ENCODE results near the gene NRG2. TPM values are rescaled to one million over a fixed set of nuclear protein-coding genes. Genes with fewer than 3 reads are reported as not detected.
A peak's percentile ranks its signal among the peaks of the same experiment; 100 is the strongest.

Gene NRG2
- polyA plus RNA-seq, 1 donor = 0.88 TPM

DNA sequence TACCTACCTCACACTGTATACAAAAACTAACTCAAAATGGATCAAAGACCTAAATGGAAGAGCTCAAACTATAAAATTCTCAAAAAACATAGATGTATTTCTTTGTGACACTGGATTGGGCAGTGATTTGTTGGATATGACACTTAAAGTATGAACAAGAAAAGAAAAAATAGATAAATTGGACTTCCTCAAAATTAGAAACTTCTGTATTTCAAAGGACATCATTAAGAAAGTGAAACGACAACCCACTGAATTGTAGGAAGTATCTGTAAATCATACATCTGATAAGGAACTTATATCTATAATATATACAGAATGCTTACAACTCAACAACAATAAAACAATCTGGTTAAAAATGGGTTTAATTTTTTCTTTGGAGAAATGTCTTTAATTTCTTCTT lies 96.7 kb downstream of the NRG2 start:
- DNase-seq = no peak

DNA sequence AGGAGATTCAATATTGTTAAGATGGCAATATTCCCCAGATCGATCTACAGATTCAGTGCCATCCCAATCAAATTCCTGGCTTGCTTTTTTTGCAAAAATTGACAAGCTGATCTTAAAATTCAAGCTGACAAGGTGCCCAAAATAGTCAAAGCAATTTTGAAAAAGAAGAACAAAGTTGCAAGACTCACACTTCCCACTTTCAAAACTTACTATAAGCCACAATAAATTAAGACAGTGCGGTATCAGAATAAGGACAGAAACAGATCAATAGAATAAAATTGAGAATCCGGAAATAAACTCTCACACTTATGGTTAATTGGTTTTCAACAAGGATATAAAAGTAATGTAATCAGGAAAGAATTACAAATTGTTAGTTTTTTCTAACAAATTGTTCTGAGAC lies 97.1 kb downstream of the NRG2 start:
- DNase-seq = no peak

DNA sequence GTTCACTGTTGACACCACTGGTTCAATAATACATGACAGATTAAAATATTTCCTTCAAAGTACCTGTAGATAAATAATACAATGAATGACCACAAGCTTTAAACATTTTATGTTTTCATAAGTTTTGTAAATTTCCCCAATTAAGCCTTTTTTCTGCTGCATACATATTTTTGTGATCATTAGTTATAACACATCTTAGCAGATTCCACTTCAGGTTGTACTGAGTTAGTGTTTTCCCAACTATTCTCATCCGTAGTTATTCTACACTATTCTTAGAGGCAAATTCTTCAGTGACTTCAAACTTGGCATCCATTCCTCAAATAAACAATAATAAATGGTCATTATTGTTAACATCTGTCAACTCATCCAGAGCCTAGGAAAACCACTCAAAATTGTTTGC lies 100.9 kb downstream of the NRG2 start:
- no peak for DNase-seq

DNA sequence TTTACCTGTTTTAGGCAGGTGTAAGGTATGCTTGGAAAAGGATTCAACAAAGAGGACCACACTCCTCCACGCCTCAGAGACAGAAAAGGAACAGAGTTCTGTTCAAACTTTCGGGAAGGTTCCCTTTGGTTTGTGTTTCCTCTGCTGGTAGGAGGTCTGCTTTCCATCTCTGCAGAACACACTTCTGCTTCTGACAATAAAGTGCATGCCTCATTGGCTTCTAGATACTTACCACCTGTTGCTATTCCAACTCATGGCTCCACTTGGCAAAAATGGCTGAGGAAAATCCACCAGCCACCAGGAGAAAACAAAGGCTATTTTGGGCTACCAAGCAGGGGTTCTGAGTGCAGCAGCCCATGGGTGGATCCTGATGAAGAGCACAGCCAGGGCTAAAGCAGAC lies 112.7 kb downstream of the NRG2 start:
- DNase-seq = no peak

DNA sequence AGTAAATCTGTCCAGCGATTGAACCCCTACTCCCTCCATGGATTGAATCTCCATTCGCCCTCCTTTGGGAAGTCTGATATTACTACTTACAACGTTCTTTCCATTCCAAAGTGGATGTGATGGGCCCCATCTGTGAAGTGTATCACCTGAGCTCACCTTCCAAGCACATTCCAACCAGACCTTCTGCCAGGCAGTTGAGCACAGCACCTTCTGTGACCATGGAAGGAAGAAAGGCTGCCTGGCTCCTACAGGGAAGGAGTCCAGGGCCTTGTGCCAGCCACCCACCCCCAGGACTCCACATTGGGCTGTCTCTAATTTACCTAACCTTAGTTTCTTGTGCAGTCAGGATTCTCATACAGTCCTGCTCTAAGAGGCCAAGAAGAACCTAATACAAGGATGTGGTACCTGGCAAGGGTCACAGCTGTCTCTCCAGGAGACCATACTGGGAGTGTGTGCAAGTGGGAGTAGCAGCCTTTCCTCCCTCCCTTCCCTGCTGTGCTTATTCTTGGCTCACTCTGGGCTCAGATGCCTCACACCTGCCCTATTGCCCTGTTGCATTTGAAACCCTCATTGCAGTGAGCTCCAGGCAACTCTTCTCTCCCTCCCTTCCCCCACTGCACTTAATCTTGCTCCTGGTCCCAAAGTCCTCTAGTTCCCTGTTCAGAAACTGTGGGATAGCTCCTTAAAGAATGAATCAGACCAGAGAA lies 116.1 kb downstream of the NRG2 start:
- no peak for DNase-seq

DNA sequence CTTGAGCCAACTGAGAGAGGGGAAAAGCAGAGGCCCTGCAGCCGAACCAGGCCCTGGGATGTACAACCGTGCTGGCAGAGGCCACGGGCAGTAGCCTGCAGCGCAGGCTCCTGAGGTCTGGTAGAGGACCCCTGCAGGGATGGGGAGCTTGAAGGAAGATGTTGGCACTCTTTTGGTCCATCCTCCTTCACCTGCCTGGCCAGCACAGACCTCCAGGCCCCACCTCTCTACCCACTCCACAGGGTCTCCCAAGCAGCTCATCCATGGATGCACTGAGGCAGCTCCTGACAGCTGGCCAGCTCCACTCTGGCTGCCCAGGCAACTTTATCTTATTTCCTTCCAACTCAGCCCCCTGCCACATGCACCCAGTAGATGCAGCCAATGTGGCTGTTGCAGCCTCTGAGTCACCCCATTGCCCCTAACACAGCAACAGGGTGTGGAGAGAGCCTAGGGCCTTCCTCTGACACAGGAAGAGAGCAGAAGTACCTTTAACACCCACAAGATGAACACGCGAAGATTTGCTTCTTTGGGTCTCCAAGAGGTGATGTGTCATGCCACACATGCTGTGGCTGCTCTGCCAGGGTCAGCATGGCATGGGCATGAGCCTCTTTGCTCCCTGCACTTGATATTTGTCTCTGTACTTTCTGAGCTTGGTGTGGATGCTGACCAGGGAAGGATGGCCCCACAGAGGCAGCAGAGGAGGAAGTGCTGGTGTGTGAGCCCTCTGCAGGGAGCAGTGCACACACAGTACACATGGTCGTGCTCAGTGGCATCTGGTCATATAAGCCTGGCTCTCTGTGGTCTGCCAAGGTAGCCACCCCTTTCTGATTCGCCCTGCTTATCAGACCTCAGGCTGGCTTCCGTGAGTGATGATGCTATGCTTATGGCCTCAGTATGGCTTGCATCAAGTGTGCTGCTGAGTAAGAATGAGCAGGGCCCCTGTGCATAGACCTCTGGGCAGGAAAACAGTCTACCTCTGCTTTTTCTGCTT lies 117.2 kb downstream of the NRG2 start:
- DNase-seq = no peak

DNA sequence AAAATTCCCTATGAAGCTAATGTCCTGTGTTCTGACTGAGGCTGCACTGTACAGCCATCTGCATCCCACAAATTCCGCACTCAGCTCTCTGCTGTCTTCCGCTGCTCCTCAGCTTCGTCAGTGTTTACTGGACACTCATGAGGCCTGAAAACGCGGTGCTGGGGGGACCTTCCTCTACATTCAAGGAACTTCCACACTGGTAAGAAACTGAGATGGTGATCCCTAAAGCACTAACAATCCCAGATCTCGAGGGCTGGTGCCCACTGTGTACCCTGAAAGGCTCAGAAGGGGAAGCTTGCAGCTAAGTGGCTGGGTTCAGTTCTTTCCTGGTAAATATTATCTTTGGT lies 117.9 kb downstream of the NRG2 start:
- DNase-seq = no peak

DNA sequence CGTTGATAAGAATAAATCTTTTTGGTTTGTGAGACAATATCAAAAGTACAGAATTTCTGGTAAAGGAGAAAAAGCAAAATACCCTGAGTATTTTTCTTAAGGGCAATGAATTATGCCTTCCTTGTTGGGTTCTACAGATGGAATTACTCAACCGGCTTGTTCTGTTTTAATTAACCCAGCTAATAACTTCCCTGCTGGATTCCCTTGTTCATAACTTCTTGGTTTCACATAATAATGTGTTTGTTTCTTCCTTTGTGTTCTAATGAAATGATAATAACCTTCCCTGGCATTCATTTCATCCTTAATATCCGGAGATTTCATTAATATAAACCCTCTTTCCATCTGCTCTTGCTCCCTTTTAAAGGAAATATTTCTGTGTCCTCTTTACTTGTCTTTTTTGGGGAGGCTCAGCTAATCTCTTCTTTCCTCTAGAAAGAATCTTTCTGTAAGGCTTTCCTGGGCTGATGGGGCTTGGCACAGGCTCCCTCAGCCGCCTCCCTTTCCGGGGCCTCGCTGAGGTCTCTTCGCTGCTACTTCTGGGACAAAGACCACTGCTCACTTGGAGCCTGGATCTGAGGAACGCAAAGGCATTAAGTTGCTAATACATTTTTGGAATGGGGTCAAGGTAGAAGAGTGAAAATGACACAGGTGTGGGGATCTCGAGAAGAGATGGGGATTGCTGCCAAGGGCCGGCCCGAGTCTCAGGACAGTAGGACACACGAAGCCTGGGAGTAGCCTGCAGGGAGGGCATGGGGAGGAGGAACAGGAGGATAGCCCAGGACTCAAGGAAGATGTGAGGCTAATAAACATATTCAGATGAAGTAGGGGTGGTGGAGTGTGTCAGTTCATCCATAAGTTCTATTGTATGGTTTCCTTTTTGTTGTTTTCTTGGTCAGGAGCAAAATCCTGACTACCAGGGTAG lies 118.5 kb downstream of the NRG2 start:
- DNase-seq = no peak

DNA sequence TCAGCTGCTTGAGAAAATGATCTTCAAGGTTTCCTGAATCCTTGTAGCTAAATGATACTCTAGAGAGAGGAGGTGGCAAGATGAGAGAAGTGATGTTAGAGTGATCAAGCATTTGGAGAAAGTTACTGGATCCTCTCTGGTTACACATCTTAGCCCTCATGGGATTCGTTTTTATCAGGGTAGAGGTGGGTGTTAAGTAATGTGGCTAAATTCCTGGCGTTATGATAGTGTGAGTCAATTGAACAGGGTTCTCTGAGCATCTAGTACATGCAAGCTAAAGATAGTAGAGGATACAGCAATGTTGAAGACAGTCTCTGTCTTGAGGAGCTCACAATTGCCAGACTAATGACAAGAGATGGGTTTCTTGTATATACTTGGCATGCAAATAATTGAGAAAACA lies 123.8 kb downstream of the NRG2 start:
- no peak for DNase-seq

DNA sequence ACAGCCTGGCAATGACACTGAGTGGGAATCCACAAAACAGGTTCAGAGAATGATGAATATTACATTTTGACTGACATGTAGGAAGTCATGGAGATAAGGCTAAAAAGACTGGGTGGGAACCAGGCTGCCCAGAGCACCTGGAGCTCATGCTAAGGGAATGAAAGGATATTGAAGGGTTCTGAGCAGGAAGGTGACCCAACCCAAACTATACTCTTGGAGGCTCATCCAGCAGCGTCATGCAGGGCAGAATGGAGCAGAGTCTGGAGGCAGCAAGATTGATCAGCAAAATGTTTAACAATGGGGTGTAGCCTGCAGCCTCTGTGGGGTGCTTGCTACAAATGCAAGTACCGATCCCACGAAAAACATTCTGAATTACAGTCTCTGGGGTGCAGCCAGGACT lies 127.3 kb downstream of the NRG2 start:
- no peak for DNase-seq

DNA sequence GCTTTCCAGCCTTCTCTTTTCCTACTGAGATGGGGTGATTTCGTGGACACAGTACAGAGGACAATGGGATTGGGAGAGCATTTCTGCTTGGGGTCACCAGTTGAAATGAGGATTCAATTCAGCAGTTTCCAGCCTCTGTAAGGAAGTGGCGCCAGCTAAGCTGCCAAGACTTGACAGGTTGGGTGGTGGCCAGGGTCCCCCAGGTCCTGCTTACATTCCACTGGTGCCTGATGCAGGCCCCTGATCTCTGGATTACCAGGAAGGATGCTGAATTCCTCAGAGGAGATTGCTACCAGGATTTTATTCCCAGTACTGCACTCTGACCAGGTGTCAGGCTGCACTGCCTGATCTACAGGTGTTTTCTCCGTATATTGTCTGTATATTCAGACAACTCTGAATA lies 127.8 kb downstream of the NRG2 start:
- DNase-seq = no peak

DNA sequence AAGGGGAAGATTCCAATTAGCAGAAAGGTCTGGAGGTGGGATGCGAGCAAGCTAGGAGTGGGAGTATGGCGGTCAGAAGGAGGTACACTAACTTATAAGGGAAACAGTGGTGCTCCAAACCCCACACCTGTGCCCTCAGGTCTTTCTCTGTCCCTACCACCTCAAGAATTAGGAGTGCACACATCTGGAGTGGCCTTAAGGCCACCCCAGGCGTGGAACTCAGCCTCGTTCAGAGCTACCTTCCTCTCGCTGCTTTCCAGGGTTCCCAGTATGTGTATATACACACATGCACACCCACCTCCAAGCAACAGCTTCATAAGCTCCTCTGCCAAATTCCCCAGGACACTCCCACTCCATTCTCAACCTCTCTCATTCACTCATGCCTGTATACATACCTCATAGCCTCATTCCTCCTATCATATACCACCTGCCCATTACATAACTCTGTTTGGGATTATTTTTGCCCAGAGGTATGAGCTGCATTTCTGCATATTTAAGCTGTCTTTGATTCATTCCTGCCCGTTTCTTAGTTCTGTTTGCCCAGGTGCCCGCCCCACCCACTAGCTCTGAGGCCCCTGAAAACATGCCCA lies 128.8 kb downstream of the NRG2 start:
- no peak for DNase-seq

DNA sequence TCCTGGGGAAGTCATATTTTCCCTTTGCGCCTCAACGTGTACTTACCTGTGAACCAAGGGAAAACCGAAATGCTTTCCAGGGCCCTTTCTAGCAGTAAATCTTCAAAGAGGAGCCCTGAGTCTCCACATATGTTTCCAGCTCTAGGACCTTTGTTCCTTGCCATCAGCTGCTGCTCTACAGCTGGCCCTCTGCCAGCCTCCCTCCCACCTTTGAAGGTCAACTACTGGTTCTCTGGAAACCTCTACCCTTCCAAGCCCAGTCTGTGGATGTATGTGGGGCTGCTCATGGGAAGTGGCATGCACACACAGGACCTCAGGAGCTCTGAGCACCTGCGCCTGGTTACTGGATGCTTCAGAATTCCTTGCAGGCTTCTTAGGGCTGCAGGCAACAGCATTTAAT lies 130.3 kb downstream of the NRG2 start:
- no peak for DNase-seq

DNA sequence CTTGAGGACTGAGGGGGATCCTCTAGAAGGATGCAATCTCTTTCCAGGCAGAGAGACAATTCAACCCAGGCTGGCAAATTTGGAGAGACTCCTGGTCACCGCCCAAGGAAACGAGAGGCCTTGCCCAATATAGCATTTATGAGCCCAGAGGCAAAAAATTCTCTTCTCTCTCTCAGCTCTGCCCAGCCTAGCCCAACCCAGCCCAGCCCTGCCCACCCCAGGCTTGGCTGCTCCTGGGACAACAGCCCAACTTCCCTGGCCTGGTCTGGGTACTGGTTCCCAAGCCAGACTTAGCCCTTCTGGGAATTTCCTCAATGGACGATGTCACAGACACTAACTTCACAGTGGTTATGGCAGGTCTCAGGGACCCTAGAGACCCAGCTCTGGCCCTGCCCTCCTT lies 130.9 kb downstream of the NRG2 start:
- DNase-seq = no peak

DNA sequence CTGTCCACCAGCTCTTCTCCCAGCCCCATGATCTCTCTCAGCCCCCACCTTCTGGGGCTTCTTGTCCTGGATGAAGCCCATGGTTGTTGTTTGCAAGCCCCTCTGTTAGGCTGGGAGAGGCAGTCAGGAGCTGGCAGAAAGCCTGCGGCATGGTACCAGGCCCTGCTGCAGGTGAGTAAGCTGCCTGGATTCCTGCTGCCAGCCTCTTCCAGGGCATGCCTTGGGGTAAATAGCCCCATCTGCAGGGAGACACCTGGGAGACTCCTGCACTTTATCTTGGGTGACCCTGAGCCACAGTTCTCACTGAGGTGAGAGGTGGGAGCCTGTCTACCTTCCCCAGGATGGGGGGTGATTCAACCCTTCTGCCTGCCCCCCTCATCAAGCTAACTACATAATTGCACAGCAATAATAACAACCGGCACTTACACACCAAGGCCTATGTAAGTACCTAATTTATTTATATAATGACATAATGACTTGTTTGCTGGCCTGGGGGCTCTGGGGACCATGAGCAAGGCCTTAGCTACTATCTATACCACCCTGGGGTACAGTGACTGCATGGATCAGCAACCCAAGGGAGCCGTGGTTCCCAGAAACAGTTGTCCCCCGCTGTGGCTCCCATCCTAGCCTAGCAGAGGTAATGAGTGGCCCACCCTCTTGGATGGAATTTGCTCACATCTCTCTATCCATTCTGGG lies 131.5 kb downstream of the NRG2 start:
- no peak for DNase-seq

DNA sequence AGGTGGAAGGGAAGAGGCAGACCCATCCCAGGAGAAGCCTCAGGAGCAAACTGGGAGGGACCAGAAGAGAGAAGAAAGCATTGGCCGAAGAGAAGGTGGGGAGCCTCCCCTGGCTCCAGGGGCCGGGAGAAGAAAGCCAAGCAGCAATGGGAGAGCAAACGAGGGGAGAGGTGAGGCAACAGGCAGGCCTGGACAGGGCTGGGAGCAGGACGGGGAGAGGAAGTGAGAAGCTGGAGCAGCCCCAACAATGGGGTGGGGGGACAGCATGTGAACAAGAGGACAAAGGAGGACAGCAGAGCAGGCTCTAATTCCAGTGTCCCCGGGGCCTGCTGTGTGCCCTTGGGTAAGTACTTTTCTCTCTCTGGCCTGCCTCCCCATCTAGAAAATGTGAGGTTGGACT lies 132.2 kb downstream of the NRG2 start:
- DNase-seq = no peak

DNA sequence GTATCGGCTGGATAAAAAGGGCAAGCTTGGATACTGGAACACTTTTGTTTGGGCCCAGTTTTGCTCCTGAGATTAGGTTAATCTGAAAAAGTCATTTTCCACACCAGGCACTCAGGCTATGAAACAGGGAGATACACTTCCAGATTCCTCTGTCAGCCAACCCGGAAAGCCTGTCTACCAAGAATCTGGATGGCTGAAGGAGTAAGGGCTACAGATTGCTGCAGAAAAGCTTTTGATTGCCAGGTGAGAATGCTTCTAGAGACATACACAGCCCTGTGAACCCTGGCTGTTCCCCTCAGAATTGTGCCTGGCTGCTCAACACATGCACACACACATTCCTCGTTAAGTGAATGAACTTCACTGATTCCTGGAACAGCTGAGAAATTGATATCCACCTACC lies 133.1 kb downstream of the NRG2 start:
- no peak for DNase-seq

DNA sequence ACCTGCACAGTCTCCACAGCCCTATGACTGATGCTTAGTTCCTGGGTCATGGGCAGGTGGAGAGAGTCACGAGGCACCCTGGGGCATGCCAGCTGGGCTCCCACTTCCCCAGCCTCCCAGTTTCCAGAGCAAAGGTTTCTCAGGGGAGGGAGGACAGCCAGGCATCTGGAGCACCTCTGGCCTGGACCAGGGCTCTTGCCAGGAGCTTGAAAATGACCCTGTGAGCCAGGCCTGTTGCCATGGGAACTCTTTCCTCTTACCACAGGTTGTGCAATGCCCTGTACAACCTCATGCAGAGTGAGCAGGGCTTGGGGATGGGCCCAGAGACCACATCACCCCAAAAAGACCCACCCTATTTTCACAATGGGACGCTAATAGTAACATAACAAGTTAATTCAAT lies 134.3 kb downstream of the NRG2 start:
- no peak for DNase-seq

DNA sequence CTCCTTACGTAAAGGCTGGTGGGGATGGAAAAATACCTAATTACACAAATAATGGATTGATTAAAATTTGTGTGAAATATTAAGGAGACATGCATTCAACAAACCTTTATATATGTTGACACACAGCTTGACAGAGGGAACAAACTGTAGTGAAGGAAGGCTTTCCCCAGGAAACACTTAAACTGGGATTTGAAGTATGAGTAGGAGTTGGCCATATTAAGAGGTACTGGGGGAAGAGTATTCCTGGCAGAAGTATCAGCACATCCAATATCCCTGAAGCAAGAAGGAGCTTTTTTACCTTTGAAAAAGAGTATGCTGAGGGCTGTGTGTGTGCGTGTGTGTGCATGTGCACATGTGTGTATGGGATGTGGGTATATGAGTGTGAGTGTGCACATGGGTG lies 136.4 kb downstream of the NRG2 start:
- no peak for DNase-seq

DNA sequence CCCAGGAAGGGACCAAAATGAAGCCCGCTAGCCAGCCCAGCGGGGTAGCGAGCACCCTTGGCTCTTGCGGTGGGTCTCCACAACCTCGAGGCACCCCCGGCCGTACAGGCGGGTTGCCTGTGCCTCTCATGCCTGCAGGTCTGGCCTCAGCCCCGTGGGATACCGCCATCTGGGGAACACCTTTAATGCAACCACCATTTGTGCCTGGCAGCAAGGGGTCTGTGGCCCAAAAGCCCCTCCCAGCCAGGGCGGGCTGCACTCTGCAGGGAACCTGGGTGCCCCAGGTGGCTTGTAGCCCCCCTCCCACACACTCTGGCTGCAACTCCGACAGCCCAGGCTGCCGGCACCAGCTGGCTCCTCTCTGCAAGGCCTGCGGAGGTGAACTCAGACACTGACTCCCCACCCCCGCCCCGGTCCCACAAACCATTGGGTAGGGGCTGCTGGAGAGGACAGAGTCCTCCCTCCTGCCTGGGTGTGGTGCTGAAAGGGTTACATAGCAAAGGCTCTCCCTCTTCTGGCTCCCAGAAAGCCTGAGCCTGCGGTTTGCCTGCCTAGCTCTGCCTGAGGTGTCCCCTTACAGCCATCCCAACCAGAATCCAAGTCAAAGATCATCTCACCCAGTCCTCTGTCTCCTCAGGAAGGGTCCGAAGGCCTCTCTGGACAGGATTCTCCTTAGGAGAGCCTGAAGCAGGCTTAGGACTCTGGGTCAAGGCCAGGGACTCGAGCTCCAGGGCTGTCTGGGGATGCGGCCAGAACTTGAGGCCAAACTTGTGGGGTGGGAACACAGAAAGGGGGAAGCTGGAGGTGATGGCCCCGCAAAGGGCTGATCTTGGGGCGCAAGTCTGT lies 138.1 kb downstream of the NRG2 start:
- DNase-seq = peak; percentile 38

DNA sequence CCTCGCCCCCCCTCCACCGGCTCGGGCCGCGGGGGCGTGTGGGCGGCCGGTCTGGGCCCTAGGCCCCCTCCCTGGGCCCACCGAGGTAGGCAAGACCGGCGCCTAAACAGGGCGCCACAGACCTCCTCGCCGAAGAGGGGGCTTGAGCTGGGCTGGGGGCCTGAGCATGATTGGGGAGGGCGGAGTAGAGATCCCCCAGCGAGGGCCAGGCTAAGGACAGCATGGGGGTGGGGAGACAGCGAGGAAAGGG lies 138.6 kb downstream of the NRG2 start:
- no peak for DNase-seq
